Osteoblast (primary cell): ENCODE measurements around the gene C4orf54. TPM values are rescaled to one million over a fixed set of nuclear protein-coding genes. Genes with fewer than 3 reads are reported as not detected.

Experiments used
- DNase-seq: peaks from one replicate; pipeline ENCODE4 v3.0.0; 2011; ENCODE audit warnings: low spot score, mixed read lengths; ENCODE audit not compliant: insufficient read length; ENCODE audit errors: missing footprints
- H2AFZ ChIP-seq: 2 replicates; pipeline ENCODE4 v1.6.0; 2011; ENCODE audit warnings: mild to moderate bottlenecking, low read length
- H3K27ac ChIP-seq: 2 replicates; pipeline ENCODE4 v1.5.1; 2011; ENCODE audit warnings: mild to moderate bottlenecking, low read depth, low read length, moderate library complexity
- H3K27me3 ChIP-seq: 2 replicates; pipeline ENCODE4 v1.6.0; 2012; ENCODE audit warnings: mild to moderate bottlenecking, control low read depth, inconsistent platforms, low read length, moderate library complexity; ENCODE audit not compliant: insufficient read depth
- H3K36me3 ChIP-seq: 2 replicates; pipeline ENCODE4 v1.5.1; 2011; ENCODE audit warnings: mild to moderate bottlenecking, low read length, control low read depth, moderate library complexity; ENCODE audit not compliant: insufficient read depth
- H3K4me1 ChIP-seq: 2 replicates; pipeline ENCODE4 v1.5.1; 2011; ENCODE audit warnings: mild to moderate bottlenecking, low read length, control low read depth, moderate library complexity; ENCODE audit not compliant: insufficient read depth
- H3K4me2 ChIP-seq: 2 replicates; pipeline ENCODE4 v1.6.0; 2011; ENCODE audit warnings: mild to moderate bottlenecking, low read length; ENCODE audit not compliant: insufficient read depth
- H3K4me3 ChIP-seq: fragments of 200-600 bp; sonication (generic); 3 replicates; pipeline ENCODE4 v1.5.1; 2012; ENCODE audit warnings: mild to moderate bottlenecking, low read length, inconsistent platforms; ENCODE audit not compliant: insufficient read depth
- H3K79me2 ChIP-seq: 2 replicates; pipeline ENCODE4 v1.6.0; 2012; ENCODE audit warnings: mild to moderate bottlenecking, low read length, control low read depth, inconsistent platforms; ENCODE audit not compliant: insufficient read depth
- H3K9me3 ChIP-seq: 2 replicates; pipeline ENCODE4 v1.5.1; 2011; ENCODE audit warnings: low read depth, low read length, control low read depth
- H4K20me1 ChIP-seq: 2 replicates; pipeline ENCODE4 v1.6.0; 2012; ENCODE audit warnings: mild to moderate bottlenecking, low read length, control low read depth; ENCODE audit not compliant: insufficient read depth
- CTCF ChIP-seq: IDR thresholded peaks from 2 replicates; pipeline ENCODE4 v1.5.1; 2011; ENCODE audit warnings: mild to moderate bottlenecking, low read depth, low read length, moderate library complexity; ENCODE audit errors: extremely low read depth
- total RNA-seq: library from RNA; depleted of rRNA; stranded (reverse); fragments of >200 nt; gene quantifications from 2 replicates; pipeline ENCODE4 v1.2.3, GENCODE V29; 2012

Gene C4orf54
- total RNA-seq, 1 donor = under 0.01 TPM

- no peaks in the 10 kb centered on the region for H4K20me1 ChIP-seq
- H3K4me1 ChIP-seq = no peaks in the 10 kb centered on the region
- H3K4me3 ChIP-seq = no peak overlapping the region
- H3K79me2 ChIP-seq = no peaks in the 10 kb centered on the region
- DNase-seq = no peak
- no peak for TF ChIP-seq CTCF
- no peak overlapping the region for H2AFZ ChIP-seq
- H3K9me3 ChIP-seq = no peaks in the 10 kb centered on the region
- H3K4me2 ChIP-seq = no peak overlapping the region
- H3K27ac ChIP-seq = no peak overlapping the region
- no peaks in the 10 kb centered on the region for H3K27me3 ChIP-seq
- no peaks in the 10 kb centered on the region for H3K36me3 ChIP-seq
Measured at GRCh38 chr4:99683895-99684294, 26.3 kb upstream of the C4orf54 start.

GRCh38 chr4:99679976-99680375, 22.3 kb upstream of the C4orf54 start:
- Histone ChIP-seq H3K4me2 (no peak overlapping the region), H2AFZ (no peak overlapping the region), H3K27me3 (no peaks in the 10 kb centered on the region), H3K4me1 (no peaks in the 10 kb centered on the region), H3K9me3 (no peaks in the 10 kb centered on the region), H3K36me3 (no peaks in the 10 kb centered on the region), H4K20me1 (no peaks in the 10 kb centered on the region), H3K79me2 (no peaks in the 10 kb centered on the region), H3K4me3 (no peak overlapping the region), H3K27ac (no peak overlapping the region)
- TF ChIP-seq CTCF = no peak
- no peak for DNase-seq

GRCh38 chr4:99679204-99679603, 21.6 kb upstream of the C4orf54 start:
- Histone ChIP-seq H3K4me2 (no peak overlapping the region), H3K36me3 (no peaks in the 10 kb centered on the region), H3K27ac (no peak overlapping the region), H2AFZ (no peak overlapping the region), H4K20me1 (no peaks in the 10 kb centered on the region), H3K4me1 (no peaks in the 10 kb centered on the region), H3K9me3 (no peaks in the 10 kb centered on the region), H3K4me3 (no peak overlapping the region), H3K79me2 (no peaks in the 10 kb centered on the region), H3K27me3 (no peaks in the 10 kb centered on the region)
- no peak for TF ChIP-seq CTCF
- no peak for DNase-seq

- DNase-seq = no peak
- Histone ChIP-seq H3K27me3 (no peaks in the 10 kb centered on the region), H2AFZ (no peak overlapping the region), H3K36me3 (no peaks in the 10 kb centered on the region), H3K27ac (no peak overlapping the region), H3K9me3 (no peaks in the 10 kb centered on the region), H3K79me2 (no peaks in the 10 kb centered on the region), H4K20me1 (no peaks in the 10 kb centered on the region), H3K4me3 (no peak overlapping the region), H3K4me2 (no peak overlapping the region), H3K4me1 (no peaks in the 10 kb centered on the region)
- no peak for TF ChIP-seq CTCF
Measured at GRCh38 chr4:99677161-99677560, 19.5 kb upstream of the C4orf54 start.
